Measurements from ENCODE around the gene SIGLEC1. TPM values are rescaled to one million over a fixed set of nuclear protein-coding genes. Genes with fewer than 3 reads are reported as not detected.

SIGLEC1 gene
- total RNA-seq, 1 donor from 2014 or later = 3.5 TPM

DNA sequence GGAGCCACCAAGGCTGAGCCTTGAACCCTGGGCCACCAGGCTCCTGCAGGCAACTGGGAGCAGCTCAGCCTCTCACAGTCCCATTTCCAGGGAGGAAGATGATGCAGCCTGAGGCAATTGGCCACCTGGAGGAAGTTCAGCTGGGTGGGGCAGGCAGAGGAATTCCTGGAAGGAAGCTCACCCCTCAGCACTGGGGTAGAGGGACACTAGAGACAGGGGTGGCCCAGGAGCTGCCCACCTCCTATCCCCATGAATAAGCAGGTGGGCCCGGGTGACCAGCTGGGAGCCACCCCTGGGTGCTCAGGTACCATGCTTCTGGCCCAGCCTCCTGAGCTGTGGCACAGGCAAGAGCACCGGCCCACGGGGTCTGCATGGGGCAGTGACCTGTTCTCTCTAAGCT, 16.5 kb upstream of the SIGLEC1 start:
- no peak for DNase-seq

DNA sequence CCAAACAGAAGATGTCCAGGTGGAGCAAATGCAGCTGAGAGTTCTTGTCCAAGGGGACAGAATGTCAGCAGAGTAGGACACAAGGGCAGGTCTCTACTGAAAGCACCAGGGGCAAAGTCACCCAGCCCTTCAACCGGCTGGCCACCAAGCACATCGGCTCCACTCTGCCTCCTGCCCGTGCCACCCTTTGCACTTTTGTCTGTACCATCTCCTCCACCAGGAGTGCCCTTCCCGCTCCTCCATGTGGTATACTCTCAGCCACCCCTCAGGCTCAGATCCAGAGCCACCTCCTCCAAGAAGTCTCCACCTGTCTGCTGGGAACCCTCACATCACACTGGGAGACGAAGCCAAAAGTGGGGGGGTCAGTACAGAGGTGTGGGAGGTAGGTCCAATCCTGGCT, 16.0 kb upstream of the SIGLEC1 start:
- DNase-seq = no peak

DNA sequence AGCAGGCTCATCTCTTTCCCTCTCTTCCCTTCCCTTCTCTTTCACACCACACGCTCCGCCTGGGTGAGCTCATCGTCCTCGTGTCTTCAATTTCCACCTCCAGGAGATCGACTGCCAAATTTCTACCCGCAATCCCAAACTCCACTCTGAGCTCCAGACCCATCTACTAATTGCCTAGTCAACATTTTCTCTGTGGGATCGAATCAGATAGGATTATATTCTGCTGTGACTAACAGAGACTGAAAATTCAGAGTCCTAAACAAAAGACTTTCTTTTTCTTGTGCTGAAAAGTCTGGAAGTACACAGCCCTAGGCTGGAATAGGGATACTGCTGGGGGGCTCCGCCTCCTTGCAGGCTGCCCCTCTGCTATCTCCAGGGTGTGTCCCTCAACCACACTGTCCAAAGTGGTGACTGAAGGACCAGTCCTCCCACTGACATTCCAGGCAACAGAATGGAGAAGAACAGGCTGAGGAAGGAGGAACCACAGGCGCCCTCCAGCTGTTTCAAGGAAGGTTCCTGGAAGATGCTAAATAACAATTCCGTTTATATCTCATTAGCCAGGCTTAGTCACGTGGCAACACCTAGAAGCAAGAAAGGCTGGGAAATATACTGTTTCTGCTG, 15.1 kb upstream of the SIGLEC1 start:
- peak; percentile 49 for DNase-seq

DNA sequence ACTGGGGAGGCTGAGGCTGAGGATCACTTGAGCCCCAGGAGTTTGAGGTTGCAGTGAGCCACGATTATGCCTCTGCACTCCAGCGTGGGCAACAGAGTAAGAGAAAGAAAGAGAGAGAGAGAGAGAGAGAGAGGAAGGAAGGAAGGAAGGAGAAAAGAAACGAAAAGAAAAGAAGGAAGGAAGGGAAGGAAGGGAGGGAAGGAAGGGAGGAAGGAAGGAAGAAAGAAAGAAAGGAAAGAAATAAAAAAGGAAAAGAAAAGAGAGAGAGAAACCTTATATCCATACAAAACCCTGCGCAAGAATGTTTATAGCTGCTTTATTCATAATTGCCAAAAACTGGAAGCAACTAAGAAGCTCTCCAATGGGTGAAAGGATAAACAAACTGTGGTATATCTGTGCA, 12.0 kb upstream of the SIGLEC1 start:
- DNase-seq = no peak

DNA sequence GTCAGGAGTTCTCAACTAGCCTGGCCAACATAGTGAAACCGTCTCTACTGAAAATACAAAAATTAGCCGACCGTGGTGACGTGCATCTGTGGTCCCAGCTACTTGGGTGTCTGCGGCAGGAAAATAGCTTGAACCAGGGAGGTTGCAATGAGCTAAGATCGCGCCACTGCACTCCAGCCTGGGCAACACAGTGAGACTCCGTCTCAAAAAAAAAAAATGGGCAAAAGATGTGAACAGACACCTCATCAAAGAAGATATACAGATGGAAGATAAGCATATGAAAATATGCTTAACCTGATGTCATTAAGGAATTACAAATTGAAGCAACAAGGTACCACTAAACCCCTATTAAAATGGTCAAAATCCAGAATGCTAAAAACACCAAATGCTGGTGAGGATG, 10.9 kb upstream of the SIGLEC1 start:
- DNase-seq = no peak

DNA sequence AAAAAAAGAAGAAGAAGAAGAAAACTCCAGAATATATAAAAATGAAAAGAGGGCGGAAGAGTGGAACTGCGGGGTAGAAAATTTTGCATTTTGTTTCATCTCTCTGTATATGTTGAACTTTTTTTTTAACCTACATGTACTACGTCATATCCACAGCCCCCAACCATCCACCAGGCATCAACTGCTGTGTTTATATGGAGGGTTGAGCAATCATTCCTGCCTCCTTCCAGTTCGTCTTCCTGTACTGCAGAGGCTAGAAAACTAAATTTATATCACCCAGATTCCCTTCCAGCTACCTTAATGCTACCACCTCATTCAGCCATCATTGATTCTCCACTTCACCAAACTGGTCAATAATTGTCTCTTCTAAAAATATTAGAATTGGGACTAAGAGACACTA, 9.5 kb upstream of the SIGLEC1 start:
- no peak for DNase-seq

DNA sequence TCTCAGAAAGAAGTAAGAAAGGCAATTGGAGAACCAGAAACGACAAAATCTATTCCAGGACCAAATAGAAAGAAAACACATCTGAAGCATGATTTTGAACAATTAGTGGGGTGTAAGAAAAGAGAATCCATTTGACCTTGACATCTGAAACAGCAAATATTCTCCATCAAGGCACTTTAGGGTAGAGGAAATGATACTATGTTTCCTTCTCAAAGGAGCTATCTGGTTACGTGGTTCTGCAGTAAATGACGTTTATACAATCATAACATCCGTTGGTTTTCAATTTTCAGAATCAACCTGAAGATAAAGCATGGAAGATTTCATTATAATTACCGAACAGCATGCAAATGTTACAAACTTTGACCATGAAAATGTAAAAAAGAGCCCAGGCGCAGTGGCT, 8.2 kb upstream of the SIGLEC1 start:
- no peak for DNase-seq

DNA sequence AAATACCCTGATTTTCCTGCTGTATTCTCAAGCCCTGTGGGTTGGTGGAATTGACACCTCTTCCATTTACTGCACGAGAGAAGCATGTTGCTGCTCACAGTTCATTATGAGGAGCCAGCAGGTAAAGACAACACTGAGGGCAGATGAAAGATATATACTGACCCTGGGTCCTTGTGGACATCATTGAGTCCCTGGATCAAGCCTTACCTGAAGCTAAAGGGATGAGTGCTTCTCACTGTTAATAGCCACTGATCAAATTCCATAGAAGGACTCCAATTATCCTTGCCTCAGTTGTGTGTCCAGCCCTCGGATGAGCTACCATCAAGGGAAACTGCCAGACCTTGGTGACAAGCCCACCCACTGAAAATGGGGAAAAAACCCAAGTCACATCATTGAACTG, 7.7 kb upstream of the SIGLEC1 start:
- no peak for DNase-seq

DNA sequence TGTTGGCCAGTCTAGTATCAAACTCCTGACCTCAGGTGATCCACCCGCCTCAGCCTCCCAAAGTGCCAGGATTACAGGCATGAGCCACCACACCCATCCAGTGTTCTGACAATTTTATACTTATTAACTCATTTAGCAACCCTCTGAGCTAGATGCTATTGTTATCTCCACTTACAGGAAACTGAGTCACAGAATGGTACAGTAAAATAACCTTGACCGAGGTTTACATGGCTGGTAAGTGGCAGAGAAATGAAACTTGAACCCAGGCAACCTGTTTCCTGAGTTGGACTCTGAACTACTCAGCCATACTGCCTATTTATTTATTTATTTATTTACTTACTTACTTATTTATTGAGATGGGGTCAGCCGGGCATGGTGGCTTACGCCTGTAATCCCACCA, 6.6 kb upstream of the SIGLEC1 start:
- no peak for DNase-seq

DNA sequence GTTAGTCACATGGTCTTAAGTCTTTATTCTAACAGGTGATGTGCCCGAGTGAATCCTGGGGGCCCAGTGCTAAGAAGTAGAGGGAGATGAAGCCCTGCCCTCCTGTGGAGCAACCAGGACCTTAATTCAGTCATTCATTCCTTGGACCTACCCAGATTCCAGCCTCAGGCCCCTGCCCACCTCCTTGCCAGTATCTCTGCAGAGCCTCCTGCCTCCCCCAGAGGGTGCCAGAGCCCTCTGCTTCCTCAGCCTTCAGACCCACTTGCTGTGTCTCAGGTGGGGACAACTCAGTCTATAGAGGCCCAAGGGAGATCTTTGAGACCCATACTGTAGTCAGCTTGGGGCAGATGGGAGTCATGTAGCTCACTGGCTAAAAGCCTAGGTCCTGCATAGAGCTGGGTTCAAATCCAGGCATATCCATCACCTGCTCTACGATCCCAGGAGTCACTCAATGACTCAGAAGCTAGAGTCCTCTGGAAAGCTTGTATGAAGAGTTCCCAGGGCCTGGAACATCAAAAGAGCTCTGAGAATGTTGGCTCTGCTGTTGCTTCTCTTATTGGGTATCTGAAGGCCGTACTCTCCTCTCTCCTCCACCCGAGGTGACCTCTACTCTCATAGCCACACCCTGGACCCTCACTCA, 3.9 kb upstream of the SIGLEC1 start:
- DNase-seq = no peak

DNA sequence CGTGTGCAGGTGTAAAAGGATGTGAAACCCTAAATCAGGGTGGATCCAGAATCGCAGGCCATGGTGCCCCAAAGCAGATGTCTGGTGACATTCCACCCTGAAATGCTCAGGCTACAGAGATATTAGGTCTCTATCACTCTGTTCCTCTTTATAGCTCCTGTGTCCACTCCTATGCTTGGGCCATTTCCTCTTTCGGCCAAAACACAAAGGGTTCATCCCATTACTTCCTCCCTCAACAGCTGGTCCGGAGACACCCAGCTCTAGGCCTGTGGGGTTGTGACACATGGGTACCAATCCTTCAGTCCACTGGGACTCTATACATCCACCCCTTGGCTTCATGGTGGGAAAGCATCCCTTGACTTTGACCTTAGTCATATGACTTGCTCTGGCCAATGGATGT, 1.7 kb upstream of the SIGLEC1 start:
- DNase-seq = no peak

DNA sequence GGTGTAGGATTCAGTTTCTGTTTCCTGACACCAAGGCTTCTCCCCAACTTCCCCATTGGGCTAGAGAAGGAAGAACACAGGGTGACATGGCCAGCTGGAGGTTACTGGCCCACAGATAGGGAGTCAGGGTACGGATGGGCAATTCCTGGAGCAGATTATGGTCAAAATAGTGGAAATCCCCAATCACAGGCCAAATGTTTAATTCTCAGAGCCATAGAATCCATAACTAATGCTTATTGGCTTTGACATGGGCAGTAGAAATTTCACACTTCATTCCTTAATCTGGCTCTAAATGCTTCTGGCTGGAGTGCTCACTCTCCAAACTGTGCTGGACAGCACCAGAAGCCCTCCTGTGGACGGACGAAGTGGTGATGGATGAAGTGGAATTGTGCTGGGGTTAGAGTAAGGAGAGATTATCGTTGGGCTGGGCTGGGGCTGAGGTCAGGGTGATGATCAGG, 887 bp downstream of the SIGLEC1 start:
- DNase-seq = no peak

DNA sequence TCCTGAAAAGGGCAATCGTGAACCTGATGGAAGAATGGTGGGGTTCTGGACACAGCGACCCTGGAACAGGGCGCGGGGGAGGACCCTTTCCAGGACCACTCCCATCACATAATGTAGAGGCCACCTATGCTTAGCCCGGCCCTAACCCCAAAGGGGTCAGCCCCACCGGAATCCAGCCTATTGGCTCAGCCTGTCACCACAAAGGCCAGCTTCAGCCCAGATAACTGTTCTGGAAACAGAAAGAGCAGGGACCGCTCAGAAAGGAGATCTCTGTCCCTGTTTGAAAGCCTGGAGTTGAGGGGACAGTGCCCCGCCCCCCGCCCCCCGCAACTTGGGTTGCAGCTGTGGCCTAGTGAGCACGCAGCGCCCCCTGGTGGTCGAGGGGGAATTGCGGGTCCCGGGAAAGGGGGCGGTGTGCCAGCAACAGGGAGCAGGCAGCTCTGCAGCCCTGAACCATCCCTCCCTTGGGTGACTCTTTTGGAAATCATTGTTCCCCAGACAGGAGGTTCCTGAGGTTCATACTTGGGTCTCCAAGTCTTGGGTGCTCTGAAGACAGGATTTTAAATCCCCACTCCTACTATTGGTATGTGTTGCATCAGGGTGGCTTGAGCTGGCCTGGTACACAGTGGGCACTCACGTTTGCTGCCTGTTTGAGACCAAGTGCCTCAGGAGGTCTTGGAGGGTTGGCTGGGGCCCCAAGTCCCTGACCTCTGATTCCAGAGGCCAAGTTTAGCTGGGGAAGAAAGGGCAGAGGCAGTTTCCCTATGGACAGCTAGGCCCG, 1.5 kb downstream of the SIGLEC1 start:
- peak; percentile 41 for DNase-seq

DNA sequence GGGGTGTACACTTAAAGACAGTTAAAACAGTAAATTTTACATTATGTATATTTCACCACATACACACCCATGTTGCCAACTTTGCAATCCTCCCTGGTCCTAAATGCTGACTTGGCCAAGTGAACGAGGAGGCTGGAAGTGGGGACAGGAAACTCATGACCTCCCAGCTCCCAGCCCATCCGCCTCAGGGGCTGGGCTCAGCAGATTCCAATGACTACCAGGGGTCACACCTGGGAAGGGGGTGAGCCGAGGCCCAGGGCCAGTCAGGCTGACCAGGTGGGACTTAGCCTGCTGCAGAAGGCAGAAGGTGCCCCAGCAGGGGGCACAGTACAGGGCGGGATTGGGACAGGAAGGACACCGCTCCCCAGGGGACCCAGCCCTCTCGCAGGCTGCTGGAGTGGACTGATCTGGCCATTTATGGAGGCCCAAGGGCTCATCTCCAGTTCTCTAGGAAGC, 2.4 kb downstream of the SIGLEC1 start:
- no peak for DNase-seq

DNA sequence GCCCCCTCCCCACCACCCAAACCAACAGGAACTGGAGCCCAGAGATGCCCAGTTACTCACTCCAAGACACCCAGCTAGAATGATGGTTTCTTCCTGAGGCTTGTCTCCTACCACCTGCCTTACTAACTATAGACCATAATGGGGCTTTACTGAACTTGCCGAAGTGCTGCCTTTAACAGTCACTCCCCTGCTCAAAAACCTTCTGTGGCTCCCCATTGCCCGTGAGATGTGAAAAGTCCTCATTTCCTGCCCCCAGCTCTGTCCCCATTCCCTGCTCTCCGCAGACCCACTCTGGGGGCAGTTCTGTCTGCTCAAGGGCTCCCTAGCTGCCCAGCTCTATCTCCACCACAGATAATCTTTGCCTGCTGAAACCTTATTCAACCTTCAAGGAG, 4.9 kb downstream of the SIGLEC1 start:
- DNase-seq = no peak

DNA sequence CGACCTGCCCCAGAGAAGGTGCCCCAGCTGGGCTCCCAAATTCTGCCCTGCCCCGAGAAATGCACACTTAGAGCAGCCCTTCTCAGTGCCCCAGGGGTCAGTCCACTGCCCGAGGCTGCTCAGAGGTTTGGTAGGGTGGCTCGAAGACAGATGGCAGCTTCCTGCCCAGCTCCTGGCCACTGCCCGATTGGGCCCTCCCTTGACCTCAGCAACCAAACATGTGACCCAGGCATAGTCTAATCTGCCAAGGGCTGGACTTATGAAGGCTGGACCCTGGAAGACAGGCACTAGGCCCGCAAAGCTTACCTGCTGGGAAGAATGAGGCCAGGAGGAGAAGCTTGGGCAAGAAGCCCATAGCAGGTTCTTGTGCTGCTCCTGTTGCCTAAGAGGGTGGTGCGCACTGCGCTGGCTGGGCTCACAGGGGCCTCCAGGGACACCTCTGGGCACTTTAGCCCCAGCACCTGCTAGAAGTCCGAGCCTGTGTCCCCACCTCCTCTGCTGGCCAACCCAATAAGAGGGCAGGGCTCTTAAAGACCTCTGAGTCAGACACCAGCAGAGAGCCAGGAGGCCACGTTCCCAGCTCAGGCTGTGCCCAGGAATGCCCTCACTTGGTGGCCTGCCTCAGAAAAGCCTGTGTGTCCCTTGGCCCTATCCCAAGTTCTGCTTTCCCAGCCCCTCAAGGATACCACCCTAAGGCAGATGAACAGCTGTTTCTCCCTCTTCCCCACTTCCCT, 5.5 kb downstream of the SIGLEC1 start:
- DNase-seq = no peak

DNA sequence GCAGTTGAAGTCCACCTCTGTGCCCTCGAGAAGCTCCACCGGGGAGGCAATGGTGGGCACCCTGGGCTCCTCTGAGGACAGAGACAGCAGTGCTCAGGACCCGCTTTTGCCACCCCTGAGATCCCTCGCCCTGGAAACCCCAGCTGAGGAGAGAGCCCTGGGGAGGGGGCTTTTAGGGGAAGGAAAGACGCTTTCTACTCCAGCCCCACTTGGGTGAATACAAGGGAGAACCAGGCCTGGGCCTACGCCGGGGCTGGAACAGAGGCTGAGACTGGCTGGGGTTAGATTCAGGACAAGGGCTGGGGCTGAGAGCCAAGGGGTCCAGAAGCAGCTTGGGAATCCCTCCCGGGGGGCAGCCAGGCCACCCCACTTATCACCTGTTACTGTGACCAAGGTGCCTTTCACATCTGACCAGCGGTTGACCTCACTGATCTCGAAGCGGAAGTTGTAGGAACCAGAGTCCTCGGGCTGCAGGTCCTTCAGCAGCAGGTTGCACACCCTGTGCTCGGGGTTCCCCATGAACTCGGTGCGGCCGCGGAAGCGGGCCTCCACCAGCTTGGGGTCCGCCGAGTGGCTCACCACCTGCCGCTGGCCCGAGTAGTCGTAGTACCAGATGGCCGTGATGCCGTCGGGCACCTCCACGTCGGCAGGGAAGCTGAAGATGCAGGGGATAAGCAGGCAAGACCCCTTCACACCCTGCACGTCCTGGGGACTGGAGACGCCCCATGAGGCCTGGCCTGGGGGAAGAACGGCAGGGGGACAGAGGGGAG, 6.2 kb downstream of the SIGLEC1 start:
- DNase-seq = no peak

DNA sequence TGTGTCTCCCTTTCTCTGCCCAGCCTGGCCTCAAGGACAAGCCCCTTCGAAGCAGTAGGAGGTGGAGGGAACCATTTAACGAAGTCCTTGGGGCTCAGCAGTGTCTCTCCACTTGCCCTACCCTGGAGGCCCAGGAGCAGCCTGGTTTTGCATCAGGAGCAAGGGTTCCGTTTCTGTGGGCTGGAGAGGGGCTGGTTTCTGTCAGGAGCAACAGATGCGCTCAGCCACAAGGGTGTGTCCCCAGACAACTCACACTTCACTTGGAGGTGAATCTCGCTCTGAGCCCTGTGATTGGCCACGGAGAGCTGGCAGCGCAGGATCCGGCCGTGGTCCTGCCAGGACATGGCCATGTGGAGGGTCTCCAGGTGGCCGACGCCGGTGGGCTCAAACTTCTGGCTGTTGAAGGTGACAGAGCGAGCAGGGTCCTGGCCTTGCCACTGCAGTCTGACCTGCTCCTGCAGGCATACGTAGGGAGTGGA, 6.9 kb downstream of the SIGLEC1 start:
- no peak for DNase-seq

DNA sequence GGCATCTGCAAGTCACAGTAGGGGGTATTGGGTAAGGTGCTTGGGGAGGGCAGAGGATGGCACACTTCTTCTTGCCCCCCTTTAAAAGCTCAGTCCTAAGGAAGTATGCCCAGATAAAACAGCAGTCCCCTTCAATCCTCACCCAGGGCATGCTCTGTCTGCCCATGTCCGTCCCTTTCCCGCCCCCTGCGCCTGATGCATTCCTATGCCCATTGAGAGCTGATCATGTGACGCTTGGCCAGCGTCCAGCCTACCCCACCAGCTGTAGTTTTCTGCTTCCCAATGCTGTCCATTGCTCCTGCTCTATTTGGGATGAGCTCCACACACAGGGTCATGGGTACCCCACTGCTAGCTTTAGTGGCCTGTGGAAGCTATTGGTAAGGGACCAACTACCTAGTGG, 8.3 kb downstream of the SIGLEC1 start:
- no peak for DNase-seq

DNA sequence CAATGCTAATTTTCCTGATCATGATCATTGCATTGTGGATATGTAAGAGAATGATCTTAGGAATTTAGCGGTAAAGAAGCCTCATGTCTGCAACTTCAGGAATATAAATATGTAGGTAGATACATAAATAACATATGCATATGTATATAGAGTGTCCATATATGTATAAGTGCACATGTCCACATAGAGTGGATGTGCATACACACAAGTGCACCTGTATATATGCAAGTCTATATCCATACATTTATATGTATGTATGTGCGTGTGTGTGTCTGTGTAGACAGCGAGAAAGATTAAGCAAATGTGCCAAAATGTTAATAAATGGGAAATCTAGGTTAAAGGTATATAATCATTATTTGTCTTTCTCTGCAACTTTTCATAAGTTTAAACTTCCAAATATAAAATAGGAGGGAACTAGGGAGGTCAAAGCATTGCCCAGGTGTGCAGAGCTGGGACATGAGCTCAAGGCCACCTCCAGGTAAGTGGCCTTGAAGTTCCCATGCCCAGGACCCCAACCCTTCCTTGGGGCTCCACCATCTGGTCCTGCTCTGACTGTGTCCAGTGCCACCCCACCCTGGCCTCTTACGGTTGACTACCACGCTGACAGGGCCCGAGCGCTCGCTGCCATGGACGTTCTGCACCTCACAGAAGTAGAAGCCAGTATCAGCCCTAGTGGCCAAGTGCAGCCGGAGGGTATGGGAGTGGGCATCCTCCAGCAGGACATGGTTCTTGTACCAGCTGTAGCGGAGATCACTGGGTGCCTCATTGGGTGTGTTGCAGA, 9.6 kb downstream of the SIGLEC1 start:
- no peak for DNase-seq

Measured in skin of body (tissue), 2 donors.